GM21390 (cell line): ENCODE data around the gene NCOA1.
"Not testable (repeated sequence)": the region's sequence is repeated elsewhere in the genome, so short reads cannot be mapped to it uniquely, and the experiment has no call there.

ENCODE experiments used
- ATAC-seq: cut with Tn5 transposase; IDR thresholded peaks from one replicate; pipeline ENCODE4 v1.9.1; 2021; ENCODE audit not compliant: unreplicated experiment

Gene NCOA1

DNA sequence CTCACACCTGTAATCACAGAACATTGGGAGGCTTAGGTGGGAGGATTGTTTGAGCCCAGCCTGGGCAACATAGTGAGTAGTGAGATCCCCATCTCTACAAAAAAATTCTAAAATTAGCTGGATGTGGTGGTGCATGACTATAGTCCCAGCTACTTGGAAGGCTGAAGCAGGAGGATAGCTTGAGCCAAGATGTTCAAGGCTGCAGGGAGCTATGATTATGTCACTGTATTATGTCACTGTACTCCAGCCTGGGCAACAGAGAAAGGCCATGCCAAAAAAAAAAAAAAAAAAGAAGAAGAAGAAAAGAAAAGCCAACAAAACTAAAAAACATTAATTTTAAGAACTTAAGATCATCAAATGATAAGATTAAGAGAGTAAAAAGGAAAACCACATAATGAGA lies 17.4 kb upstream of the NCOA1 start:
- ATAC-seq = no peak

DNA sequence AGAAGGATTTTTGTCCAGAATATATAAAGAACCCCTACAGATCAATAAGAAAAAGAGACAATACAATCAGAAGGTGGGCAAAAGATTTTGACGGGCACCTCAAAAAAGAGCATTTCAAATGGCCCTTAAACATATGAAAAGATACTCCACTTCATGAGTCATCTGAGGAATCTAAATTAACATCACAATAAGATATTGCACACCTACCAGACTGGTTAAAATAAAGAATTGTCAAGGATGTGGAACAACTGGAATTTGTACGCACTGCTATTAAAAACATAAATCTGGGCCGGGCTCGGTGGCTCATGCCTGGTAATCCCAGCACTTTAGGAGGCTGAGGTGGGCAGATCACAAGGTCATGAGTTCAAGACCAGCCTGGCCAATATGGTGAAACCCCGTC lies 17.0 kb upstream of the NCOA1 start:
- ATAC-seq = no peak

DNA sequence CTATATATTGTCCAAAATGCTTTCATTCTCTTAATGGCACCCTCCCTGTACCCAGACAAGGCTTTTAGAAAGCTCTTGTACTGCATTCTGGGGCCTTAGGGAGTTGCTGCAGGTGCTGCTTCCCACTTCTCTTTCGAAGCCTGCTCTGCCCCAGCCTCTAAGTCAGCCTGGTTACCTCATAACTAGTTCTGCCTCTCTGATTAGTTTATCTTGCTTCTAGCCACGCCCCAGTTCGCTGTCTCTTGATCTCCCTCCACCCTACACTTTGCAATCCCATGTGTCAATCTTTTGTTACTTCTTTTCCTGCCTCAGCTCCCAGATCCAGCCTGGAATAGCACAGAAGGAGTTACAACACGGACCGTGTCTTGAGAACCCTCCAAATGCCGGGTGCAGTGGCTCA lies 13.8 kb upstream of the NCOA1 start:
- no peak for ATAC-seq

DNA sequence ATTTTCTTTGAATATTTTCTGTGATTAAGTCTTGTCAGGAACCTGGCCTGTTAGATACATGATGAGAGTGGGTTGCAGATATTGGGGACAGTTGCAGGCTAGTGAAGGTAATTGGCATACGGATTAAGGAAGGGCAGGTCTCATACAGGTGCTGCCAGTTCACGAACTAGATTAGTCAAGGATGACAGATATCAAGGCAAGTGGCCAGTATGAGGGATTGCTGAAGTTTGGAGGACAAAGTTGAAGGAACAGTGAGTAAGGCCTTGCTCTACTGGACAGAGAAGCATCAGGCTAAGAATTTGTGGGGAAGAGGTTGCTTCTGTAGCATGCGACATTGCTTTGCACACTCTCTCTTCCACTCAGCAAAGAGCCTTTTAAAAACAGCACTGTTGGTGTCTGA lies 12.8 kb upstream of the NCOA1 start:
- ATAC-seq = no peak

DNA sequence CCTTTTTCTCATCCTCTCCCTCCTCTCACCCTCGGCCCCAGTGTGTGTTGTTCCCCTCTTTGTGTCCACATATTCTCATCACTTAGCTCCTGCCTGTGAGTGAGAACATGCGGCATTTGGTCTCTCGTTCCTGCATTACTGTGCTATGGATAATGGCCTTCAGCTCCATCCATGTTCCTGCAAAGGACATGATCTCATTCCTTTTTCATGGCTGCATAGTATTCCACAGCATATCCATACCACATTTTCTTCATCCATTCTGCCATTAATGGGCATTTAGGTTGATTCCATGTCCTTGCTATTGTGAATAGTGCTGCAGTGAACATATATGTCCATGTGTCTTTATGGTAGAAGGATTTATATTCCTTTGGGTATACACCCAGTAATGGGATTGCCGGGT lies 10.8 kb upstream of the NCOA1 start:
- ATAC-seq = no peak

DNA sequence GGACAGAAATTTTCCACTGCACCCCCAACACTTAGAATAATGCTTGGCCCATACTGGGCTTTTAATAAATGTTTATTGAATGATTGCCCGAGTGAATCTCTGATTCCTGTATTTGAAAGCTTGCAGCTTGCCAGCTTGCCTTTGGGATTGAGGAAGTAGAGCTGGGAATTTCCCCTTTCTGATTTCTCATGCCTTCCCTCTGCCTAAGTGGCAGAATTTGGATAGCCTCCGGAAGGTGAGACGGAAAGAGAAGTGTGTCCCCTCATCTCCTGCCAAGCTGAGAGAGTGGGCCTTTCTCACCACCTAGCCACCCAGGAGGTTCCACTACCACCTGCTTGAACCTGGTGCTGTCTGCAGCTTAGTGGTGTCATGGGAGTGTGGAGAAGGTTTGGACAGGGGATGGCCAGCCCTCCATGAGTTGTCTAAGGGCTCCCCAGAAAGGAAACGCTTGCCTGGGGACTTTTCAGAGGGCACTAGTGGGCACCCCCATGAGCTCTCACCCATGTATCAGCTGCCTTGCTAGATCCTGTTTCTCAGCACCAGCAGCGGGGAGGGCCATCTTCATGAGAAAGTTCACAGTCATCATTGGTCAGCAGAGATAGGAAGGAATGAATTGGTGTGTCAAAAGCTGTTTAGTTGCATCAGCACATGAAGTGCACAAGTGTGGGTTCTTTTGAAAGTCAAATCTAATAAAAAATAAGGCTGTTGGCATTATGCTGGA lies 8.6 kb upstream of the NCOA1 start:
- no peak for ATAC-seq

DNA sequence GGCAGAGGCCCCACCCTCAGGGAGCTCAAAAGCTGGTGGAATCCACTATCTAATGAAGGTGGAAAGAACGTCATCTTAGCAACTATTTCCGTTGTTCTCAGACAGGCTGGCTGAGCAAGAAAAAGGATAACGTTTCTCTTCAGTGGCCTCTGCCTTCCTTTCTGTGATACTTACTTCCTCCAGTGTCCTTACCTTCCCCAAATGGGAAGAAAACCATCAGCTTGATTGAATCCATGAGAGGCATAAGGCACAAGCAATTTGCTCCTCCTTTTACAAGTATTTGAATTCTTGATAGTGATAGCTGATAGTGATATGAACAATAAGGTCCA lies 8.1 kb upstream of the NCOA1 start:
- ATAC-seq = no peak

DNA sequence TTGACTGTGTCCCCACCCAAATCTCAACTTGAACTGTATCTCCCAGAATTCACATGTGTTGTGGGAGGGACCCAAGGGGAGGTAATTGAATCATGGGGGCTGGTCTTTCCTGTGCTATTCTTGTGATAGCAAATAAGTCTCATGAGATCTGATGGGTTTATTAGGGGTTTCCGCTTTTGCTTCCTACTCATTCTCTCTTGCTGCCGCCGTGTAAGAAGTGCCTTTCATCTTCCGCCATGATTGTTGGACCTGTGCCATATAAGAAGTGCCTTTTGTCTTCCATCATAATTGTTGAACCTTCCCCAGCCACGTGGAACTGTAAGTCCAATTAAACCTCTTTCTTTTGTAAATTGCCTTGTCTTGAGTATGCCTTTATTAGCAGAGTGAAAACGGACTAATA lies 6.4 kb upstream of the NCOA1 start:
- not testable (repeated sequence) for ATAC-seq

DNA sequence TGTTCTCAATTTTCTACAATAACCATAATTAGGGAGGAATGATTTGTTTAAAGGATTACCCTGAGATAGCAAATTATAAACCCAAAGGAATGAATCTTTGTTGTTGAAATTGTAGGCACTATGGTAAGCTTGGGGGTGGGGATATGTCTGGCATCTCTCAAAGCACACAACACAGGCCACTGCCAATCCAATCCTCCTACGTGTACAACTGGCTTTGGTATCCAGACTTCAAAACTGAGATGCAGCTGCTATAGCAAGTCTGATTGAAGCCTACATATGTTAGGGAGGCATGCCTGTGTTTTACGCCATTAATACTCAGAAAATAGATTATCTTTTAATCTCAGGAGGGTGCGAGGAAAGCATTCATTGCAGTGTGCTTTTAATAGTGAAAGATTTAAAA lies 5.9 kb upstream of the NCOA1 start:
- no peak for ATAC-seq

DNA sequence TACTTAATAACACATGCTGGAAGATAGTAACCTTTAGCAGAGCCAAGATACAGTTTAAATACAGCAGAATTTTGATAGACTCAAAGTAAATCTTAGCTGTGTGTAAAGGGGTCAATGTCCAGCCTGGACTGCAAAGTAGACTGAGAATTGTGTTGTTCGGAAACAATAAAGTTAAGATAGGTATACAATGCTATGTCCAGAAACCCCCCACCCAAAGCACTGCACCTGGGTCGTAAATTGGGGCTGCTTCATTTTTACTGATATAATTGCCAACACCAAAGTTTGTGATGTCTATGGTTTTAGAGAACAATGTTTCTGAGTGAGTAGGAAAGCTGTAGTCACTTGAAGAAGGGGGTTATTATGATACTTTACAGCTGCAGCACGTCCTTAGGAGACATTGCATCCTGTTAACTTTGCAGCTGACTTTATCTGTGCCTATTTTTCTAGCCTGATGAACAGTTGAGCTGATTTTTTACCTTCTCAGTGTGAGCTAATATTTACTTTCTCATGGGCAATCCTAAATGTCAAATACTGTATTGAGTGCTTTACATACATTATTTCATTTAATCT lies 4.3 kb upstream of the NCOA1 start:
- no peak for ATAC-seq

DNA sequence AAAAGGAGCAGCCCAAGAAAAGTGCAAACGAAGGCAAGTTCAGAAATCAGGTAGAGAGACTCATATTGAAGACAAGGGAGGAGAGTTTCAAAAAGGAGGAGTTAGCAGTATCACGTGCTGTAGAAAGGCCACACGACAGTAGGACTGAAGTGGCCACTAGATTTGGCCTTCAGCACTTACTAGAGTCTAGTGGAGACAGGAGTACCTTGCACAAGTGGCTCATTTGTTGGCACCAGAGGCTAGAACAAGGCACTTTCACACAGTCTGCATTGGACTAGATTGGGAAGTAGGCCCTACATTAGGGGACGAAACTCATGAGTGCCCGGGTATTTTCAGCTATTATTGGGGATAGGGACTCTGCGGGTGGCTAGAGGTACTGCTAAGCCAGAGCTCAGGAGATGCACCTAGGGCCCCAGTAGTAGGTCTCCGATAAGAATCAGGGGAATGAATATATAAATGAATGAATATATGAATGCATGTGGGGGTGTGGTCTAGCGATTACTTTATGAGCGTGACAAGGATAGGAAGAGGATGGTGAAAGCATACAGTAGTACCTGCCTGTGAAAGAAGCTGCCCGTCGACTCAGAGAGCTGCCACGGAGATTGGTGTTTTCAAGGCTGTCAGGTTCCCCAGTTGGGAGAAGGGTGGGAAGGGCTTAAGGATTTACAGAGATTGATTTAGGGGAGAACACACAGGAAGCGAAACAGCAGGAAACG lies 1.4 kb upstream of the NCOA1 start:
- ATAC-seq = no peak

DNA sequence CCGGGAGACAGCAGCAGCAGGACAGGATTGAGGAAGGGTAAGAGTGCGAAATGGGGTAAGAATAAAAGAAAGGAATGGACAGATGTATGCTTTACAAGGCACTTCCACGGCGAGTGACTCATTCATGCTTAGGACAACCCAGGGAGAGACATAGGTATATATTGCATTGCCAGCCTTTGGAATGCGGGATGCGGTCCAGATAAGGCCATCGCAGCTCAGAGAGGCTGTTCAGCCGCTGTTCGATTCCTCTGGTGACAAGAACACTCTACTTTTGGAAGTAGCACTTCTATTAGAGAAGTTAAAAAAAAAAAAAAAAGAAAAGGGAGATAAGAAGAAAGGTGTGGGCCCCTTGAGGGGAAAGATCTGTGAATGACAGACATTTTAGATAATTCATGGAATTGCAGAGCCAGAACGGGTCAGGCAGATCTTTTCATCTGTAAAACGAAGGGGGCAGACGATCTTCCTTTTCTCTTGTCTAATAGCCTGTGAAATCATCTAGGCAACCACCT lies 819 bp upstream of the NCOA1 start:
- ATAC-seq = no peak

DNA sequence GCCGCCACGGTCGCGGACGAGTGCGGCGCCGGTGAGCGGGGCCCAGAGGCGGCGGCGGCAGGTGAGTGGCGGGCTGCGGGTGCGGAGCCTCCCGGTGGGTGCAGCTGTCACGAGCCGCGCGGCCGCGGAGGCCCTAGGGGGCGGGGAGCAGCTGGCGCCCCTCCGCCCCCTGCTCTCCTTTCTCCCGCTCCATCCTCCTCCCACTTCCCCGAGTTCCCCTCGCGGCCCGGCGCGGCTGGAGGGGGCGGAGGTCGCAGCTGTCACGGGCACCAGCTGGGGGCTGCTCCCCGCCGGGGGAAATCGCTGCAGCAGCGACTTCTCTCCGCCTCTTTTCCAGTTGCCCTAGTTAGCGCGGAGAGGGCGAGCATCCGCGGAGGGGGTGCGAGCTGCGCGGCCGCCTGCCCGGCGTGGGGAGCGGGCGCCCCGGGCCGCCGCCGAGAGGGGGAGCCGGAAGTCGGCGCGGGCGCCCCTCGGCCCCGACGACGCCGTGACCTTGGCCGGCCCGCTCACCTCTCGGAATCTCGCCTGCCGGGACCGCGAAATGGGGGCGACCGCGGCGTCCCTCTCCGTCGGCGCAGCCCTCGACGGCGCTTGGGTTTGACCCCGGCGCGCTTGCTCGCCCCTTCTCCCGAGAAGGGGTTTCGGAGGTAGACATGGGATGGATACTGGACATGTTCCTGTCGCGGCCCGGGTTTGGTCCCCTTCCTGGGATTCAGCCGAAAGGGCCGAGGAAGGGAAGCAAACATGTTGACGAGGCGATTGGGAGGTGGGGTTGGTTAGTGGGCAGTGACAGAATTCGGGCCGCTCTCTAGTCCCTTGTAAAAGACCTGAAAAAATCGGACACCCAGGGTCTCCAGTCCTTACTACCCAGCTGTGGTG lies 727 bp downstream of the NCOA1 start:
- ATAC-seq = peak; percentile 42

DNA sequence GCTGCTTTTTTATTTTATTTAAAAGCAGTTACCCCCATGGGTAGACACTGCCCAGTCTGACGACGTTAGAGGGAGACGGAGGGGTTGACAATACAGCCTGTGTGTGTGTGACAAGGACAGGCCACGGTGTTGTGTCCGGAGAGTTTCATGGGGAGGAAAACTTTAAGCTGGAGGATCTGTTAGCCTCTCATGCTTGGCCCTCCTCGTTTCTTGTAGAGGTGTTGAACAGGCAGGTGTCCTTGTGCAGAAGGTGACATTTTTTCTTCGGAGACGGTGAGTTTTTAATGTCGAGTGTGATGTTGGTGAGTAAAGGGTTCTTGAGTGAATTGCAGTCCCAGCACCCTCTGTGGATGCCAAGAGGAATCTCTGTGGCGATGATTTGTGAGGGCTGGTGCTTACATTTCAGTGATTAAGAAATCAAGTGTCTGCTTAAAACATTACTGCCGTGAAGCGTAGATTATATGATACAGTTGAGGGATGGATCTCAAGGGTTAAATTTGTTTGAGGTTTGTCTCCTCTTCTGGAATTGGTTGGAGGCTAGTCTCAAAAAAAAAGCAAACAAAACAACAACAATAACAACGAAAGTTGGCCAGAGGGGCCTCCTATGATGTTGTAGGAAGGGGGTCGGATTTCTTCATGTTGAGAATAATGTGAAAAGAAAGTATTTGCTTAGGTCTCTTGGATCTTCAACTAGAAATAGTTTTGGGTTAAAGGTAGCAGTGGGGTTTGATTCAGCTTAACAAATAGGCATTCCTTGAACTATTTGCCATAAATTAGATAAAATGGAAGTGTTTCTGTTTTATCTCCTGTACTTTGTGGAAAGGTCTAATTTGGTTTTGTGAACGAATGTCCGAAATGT lies 1.6 kb downstream of the NCOA1 start:
- ATAC-seq = no peak

DNA sequence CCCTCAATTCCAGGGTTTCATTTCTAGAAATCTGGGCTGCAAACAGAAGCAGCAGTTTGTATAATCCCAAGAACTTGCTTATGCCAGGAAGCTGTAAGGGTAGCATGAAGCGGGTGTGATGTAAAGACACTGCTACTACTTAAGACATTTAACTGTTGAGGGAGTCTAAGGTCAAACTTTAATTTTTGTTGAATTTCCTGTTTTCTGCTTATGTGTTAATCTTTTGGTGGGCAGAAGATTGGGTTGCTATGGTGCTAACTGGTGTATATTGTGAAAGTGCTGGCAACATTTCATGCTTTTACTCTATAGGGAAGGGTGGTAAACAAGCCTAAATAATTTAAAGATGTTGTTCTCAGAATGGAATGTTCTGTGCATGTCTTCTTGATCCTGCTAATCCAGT lies 2.7 kb downstream of the NCOA1 start:
- ATAC-seq = no peak

DNA sequence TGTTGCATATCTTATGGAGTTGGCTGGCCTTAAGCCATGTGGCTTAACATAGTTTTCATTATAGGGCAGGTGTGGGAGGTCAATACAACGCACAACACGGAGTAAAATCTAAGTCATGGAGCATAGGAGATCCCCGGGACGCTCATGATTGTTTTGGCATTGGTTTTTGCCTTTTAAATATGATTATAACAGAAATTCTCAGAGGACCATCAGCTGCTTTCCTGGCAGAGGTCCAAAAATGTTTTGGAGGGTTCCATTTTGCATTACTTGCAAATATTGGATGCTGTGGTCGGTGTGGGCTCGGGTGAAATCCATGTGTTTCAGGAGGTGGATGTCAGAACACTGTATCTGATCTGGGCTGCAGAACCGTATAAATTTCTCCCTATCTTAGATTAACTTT lies 3.4 kb downstream of the NCOA1 start:
- no peak for ATAC-seq

DNA sequence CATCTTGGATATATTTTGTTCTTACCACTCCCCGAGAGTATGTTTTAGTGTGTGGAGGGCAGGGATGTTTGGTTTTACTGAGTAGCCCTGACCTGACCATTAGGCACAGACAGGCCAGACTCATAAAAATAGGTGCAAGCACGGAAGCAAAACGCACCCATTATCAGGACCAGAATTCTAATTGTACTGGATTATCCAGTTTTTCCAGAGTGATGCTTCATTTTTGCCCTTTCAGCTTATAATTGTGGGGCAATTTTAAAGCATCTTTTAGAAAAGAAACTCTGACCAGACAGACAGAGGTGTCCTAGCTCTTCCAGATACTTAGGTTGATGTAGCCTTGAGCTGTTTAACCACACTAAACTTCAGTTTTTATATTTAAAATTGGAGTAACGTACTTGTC lies 4.4 kb downstream of the NCOA1 start:
- no peak for ATAC-seq

DNA sequence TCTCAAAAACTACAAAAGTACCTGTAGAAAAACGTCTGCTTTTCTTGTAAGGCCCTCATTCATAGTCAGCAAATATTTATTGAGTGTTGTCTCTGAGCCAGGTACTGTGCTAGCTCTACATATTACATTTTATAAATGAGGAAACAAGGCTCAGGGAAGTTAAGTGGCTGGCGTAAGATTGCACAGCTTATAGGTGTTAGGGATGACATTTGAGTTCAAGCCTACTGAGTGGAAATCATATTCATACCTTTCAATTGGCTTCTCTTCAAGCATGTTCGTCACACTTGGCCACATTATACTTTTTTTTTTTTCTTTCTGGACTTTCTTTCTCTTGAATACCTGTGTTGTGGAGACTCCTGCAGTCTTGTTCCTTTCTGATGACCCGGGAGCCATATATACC lies 5.9 kb downstream of the NCOA1 start:
- ATAC-seq = no peak

DNA sequence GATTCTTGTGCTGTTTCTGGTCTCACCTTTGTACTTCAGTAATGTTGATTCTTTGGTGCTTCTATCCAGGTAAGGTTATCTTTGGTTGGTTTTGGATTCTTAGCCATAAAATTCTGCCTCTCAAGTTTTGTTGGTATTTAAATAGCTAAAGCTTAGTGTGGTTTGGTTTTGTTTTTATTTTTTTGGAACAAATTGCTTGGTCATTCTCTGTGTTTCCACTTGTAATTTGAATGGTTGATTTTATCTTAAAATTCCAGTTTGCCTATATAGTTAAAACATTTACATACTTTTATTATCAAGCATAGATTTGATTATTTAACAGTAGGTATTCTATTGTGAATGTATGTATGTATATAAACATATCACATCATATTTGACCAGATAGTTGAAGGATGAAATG lies 6.6 kb downstream of the NCOA1 start:
- ATAC-seq = no peak

DNA sequence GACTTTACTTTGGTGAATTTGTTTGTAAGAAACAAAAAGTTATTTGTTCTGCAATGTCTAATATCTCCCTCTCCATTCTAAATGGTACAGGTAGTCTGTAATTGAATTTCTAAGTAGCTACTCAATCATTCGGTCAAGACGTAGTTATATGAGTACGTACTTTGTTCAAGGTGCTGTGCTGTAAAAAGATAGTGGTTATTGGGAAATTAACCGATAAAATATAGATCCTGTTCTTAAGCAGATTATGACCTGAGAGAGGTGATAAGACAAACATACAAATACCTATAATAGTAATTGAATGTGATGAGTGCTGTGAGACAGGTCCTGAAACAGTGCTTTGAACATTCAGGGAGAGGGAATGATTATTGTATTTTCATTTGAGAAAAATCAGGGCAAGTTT lies 7.1 kb downstream of the NCOA1 start:
- ATAC-seq = no peak

DNA sequence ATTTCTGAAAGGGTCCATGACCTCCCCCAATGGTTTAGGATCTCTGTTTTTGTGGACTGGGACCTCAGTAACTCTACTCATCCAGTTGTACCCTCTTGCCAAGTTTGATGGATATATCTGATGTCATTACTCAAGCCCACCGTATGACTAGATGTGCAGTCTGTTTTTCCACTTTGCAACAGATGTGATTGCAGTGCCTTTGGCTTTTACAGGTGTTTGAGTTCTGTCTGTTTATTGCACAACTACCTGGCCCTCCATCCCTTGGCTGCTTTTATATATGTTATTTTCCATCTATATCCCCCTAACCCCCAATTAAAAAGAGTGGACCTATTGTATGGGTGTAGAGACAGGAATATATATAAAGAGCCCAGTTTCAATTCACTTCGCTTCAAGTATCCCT lies 10.8 kb downstream of the NCOA1 start:
- no peak for ATAC-seq
